GM19372 (cell line): ENCODE data around the gene CACHD1.
"Not testable (repeated sequence)": the region's sequence is repeated elsewhere in the genome, so short reads cannot be mapped to it uniquely, and the experiment has no call there.

Experiments used
- ATAC-seq: cut with Tn5 transposase; IDR thresholded peaks from one replicate; pipeline ENCODE4 v1.9.1; 2021; ENCODE audit warnings: mild to moderate bottlenecking, low read depth, moderate library complexity; ENCODE audit not compliant: unreplicated experiment

Gene CACHD1

DNA sequence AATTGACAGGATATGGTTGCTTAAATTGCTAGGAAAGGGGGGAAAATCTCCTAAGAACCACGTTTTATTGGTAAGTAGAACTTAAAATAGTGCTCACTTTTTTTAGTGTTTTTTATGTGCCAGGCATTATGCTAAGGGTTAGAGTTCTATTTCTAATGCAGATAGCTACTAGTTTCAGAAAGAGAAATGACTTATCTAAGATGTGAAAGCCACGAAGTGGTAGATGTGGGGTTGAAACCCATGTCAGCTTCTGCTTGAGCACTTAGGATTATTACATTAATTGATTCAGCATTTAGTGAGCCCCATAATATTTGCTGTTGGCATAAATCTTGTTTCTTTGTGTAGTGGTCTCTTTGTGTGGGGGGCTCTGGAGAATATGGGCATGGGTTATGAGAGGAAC lies 24.7 kb downstream of the CACHD1 start:
- ATAC-seq, result no peak

- ATAC-seq, result no peak
Measured at GRCh38 chr1:64495878-64496277, 25.9 kb downstream of the CACHD1 start.

DNA sequence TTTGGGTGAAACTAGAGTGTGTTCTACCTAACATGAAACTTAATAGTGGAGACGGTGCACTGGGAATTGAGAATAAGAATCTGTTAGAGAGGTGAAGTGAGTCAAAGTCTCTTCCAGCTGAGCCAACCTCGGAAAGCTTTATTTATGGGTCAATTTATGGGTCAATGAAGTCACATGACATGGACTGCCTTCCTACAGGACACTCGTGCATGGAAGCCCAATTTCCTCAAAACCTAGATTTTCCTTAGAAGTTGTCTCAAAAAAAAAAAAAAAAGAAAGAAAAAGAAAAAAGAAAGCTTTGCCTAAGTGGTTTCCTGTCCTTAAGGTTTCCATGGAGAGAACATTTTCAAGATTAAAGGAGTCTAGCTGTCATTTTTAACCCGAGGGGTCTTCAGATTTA lies 26.7 kb downstream of the CACHD1 start:
- ATAC-seq, result no peak

- ATAC-seq, result no peak
Measured at GRCh38 chr1:64497088-64497883, 27.4 kb downstream of the CACHD1 start.

- ATAC-seq, result no peak
Measured at GRCh38 chr1:64498325-64498724, 28.4 kb downstream of the CACHD1 start.

DNA sequence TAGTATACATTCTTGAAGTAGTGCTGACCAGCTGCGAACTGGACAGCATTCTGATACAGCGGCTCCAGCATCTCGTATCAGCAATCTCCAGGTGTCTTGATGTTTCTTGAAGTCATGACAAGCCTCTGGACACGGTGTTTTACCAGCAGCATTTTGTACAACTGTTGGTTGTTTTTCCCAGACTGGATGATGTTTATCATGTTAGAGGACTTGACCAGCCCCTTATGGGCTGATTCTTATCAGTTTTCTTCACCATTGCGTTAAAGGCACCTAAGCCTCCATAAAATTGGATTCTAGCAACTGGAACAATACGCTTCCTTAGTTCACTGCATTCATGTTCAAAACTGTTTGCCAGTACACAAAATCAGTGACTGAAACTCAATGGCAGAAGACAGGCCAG lies 29.1 kb downstream of the CACHD1 start:
- ATAC-seq, result no peak

DNA sequence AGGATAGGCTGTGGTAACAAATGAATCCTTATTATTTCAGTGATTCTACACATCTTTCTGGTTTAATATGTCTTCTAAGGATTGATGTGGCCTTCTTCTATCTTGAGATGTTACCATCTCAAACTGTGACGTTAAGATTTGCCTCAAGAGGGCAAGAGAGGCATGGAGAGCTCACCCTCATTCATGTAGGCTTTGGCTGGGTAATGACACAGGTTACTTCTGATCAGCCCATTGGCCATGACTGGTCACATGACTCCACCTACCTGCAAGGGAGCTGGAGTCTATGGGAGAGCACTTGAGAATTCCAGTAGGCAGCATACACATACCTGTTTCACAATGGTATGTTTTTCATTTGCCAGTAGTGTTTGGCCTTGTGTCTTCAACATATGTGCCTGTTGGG lies 30.0 kb downstream of the CACHD1 start:
- ATAC-seq, result no peak

- ATAC-seq, result no peak
Measured at GRCh38 chr1:64502083-64502482, 32.2 kb downstream of the CACHD1 start.

DNA sequence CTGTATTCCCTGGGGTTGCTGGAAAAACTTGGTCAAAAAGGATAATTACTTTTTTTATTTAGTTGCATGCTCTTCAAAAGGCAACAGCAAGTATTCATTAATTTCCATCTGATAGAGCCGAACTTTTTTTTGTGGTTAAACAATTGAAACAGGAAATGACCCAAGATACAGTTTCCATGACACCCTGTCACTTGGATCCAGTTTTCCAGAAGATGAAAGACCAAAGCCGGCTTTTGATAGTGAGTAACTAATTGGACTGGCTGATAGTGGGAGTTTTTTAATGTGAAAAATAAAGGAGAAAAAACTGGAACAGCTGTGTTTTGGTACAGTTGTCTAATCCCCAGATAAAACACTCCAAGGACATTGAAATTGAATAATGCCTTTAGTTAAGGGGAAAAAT lies 33.0 kb downstream of the CACHD1 start:
- no peak for ATAC-seq

- ATAC-seq, result no peak
Measured at GRCh38 chr1:64505232-64505943, 35.5 kb downstream of the CACHD1 start.

DNA sequence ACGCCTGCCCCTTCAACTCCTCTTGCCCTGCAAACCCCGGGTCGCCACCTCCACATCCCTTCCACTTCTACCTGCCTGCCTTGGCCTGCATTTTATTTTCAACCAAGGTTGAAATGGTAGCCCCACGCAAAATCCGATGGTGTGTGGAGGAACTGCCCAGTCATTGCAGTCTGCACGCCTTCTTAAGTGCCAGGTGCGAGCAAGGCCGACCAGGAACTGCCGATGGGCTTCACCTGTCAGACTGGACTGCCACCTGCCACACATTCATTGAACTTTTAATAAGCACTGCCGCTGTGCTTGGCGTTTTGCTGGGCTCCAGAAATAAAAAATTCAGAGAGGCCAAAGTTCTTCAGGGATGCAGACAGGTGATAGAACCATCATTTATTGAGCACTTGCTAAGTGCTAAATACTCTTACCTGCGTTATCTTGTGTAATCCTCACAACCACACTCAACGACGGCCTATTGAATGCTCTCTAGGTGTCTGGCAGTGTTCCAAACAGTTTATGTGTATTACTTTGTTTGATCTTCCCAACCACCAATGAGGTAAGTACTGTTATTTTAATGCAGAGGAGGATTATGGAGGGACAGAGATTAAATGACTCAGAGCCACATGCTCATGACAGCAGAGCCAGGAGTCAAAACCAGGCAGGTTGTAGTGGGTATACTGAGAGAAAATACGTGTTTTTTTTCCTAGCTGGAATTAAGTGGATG lies 36.2 kb downstream of the CACHD1 start:
- ATAC-seq, result no peak

- ATAC-seq, result no peak
Measured at GRCh38 chr1:64508629-64509028, 38.7 kb downstream of the CACHD1 start.

DNA sequence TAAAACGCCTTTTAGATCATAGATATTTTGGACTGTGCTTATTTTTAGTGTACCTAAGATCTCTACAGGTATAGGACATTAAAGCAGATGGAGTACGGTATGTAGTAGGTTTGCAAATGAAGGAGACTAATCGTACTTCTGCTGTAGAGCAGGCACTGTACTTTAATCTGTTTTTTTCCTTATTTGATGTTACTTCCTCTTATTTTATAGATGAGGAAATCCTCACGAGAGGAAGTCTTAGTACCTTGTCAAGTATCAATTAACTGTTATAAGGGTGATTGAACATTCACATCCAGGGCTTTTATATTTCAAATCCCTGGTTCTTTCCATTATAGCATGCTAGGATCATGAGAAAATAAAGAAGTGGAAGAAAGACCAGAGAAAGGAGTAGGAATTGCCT lies 41.1 kb downstream of the CACHD1 start:
- no peak for ATAC-seq

DNA sequence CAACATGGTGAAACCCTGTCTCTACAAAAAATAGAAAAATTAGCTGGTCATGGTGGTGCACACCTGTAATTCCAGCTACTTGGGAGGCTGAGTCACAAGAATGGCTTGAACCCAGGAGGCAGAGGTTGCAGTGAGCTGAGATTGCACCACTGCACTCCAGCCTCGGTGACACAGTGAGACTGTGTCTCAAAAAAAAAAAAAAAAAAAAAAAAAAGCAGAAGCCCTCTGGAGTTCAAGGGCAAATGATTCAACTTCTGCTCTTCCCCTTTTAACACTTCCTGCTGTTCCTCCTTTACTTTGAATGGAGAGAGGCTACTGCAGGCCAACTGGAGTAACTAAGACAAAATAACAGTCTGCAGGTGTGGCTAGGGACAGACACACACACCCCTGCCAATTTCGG lies 42.3 kb downstream of the CACHD1 start:
- ATAC-seq, result not testable (repeated sequence)

- no peak for ATAC-seq
Measured at GRCh38 chr1:64513545-64513944, 43.6 kb downstream of the CACHD1 start.

- no peak for ATAC-seq
Measured at GRCh38 chr1:64514197-64514765, 44.4 kb downstream of the CACHD1 start.

- ATAC-seq, result no peak
Measured at GRCh38 chr1:64515427-64515826, 45.5 kb downstream of the CACHD1 start.

DNA sequence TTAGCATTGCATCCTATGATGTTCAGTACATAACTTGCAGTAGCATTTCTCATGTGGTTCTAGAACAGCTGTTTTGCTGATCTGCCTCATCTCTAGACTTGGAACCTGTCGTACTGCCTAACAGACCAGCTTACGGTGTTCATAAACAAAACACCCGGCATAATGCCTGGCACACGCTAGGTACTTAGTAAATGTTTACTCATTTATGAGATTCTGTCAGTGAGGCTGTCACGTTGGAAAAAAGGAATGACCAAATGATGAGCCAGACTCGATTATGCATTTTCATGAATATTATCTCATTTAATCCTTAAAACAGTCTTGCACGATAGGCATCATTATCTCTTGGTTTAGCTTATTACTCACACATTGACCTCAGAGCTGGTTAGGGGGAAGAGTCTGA lies 46.4 kb downstream of the CACHD1 start:
- no peak for ATAC-seq

DNA sequence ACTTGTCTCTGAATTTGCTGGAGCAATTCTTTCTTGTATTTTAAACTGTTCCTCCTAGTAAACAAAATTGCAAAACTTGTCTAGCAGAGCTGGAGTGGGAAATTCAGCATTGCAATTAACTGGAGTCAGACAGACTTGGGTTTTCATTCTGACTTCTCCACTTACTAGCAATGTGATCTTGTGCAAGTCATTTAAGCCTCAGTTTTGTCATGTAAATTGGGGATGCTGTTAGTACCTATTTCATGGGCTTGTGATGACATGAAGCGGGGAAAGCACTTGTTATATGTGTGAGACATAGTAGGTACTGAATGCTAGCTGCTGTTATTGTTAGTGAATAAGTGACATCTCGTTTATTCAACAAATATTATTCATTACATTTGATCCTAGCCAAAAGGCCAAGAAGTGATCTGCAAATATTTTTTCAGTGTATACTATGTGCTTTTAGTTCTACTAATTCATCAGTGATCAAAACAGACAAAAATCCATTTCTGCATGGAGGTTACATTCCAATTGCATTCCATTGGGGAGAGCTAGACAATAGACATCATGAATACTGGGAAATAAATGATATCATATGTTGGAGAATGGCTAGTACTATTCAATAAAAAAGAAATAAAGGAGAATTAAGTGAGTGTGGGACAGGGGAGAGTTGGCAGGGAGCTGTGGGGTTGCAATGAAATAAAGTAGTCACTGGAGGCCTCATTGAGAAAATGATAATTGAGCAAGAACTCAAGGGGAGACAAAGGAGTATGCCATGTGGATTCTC lies 47.1 kb downstream of the CACHD1 start:
- no peak for ATAC-seq

GRCh38 chr1:64517640-64518039 lies 47.7 kb downstream of the CACHD1 start:
- ATAC-seq, result no peak
